ENCODE data around the gene CRIP3. TPM values are rescaled to one million over a fixed set of nuclear protein-coding genes. Genes with fewer than 3 reads are reported as not detected.

Gene CRIP3
- total and polyA plus RNA-seq, 2 of the 8 experiments (the other 6 are each of a cell fraction or from before 2014, with no cell fraction given): 34.0 to 46.3 TPM

DNA sequence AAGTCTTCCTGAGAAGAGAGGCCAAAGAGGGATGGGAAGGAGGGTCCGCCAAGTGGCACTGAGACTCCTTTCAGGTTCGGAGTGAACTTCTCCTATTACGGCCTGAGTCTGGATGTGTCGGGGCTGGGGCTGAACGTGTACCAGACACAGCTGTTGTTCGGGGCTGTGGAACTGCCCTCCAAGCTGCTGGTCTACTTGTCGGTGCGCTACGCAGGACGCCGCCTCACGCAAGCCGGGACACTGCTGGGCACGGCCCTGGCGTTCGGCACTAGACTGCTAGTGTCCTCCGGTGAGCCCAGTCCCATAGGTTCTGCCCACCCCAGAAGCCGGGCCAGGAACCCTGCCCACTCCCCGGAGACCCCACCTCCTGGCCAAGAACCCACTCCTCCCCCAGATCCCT, 6.5 kb downstream of the CRIP3 start:
- H4K20me1 ChIP-seq (replicated peaks in 1 of 2; ENCODE audit: control insufficient read depth in 1 of 2, insufficient read depth in 2 of 2, low read length in 2 of 2): no peaks in the 10 kb centered on the region
- no peak overlapping the region for H2BK20ac ChIP-seq (ENCODE audit: low read length)
- H3K14ac ChIP-seq (ENCODE audit: insufficient read length): no peak overlapping the region
- H2BK15ac ChIP-seq (ENCODE audit: low read length): no peak overlapping the region
- H3K27me3 ChIP-seq (replicated peaks in 1 of 4; ENCODE audit: control insufficient read depth in 3 of 4, extremely low read depth in 1 of 4, insufficient read depth in 3 of 4, low read length in 3 of 4): no peaks in the 10 kb centered on the region; a peak in 1 of 7 replicates
- H4K8ac ChIP-seq (ENCODE audit: extremely low read depth, insufficient read depth, low read length): no peak overlapping the region
- no peak overlapping the region for H2BK12ac ChIP-seq (ENCODE audit: low read depth, low read length)
- H3K4me1 ChIP-seq (replicated peaks in 1 of 4; ENCODE audit: control insufficient read depth in 3 of 4, insufficient read depth in 4 of 4, low read length in 3 of 4): peaks cover 0 to 4% (median 0%) of the 10 kb centered on the region in 4 experiments; a peak in 2 of 7 replicates
- 88% methylated on average over 18 of the region's 19 CpGs; no CpG with 5 or more reads in 1 of the 2 experiments for WGBS, 2 experiments (ENCODE audit: extremely low coverage in 1 of 2, insufficient coverage in 1 of 2, insufficient read length in 1 of 2, insufficient replicate concordance in 2 of 2, low coverage in 1 of 2, low lambda C conversion rate in 2 of 2, missing lambda C conversion rate in 1 of 2)
- DNase-seq (ENCODE audit: low read depth in 1 of 2, low spot score in 2 of 2) (no peak), FAIRE-seq (no peak)
- no peak overlapping the region for H3K4me3 ChIP-seq (ENCODE audit: extremely low read depth in 1 of 4, insufficient read depth in 2 of 4, low read depth in 3 of 4, low read length in 4 of 4)
- H3K27ac ChIP-seq (ENCODE audit: low read depth, low read length): no peak overlapping the region
- H2BK120ac ChIP-seq (replicated peaks; ENCODE audit: low read depth, low read length): no peak overlapping the region
- H3K4me2 ChIP-seq (ENCODE audit: insufficient read depth in 1 of 2, low read depth in 2 of 2, low read length in 2 of 2): no peak overlapping the region
- H3K23me2 ChIP-seq (ENCODE audit: low read depth, low read length): no peaks in the 10 kb centered on the region
- H2AK5ac ChIP-seq (ENCODE audit: low read depth, low read length): 0 out of 2 replicates have a peak overlapping the region, but pooled peaks have one; percentile 1
- no peak overlapping the region for H4K91ac ChIP-seq (replicated peaks; ENCODE audit: insufficient read length, low read length)
- no peaks in the 10 kb centered on the region for H3K79me2 ChIP-seq (ENCODE audit: control insufficient read depth in 1 of 2, insufficient read depth in 2 of 2, low read length in 2 of 2)
- H3K79me1 ChIP-seq (ENCODE audit: low read depth, low read length): no peaks in the 10 kb centered on the region
- H3K9me3 ChIP-seq (ENCODE audit: insufficient read depth in 2 of 2, low read depth in 1 of 2, low read length in 1 of 2): no peaks in the 10 kb centered on the region
- no peak overlapping the region for H2BK5ac ChIP-seq (ENCODE audit: low read depth, low read length)
- H3K4ac ChIP-seq (replicated peaks; ENCODE audit: insufficient read length, low read depth, low read length): no peak overlapping the region
- H3K18ac ChIP-seq (ENCODE audit: extremely low read depth, low read length): no peak overlapping the region
- no peak overlapping the region for H4K5ac ChIP-seq (ENCODE audit: insufficient read length, low read depth, low read length)
- peaks cover 0 to 5% (median 3%) of the 10 kb centered on the region in 4 experiments; a peak in 2 of 8 replicates for H3K36me3 ChIP-seq (ENCODE audit: control insufficient read depth in 2 of 4, insufficient read depth in 4 of 4, low read length in 3 of 4)
- CTCF ChIA-PET (ENCODE audit: partially characterized antibody): interaction anchor here (1.0 to 1.6 kb wide), 3 partner anchors 10 to 33 kb away, joined by 3 to 5 read pairs (median 3); no protein-coding TSS in a partner anchor
- POLR2A ChIA-PET (ENCODE audit: partially characterized antibody): interaction anchor here (0.6 to 1.2 kb wide), 3 partner anchors 79 to 416 kb away, joined by 3 to 4 read pairs (median 3); no protein-coding TSS in a partner anchor
- no peak overlapping the region for H2AFZ ChIP-seq (ENCODE audit: low read length)
- H3K56ac ChIP-seq (replicated peaks; ENCODE audit: insufficient read length, low read depth, low read length): no peak overlapping the region
- H3K23ac ChIP-seq (ENCODE audit: insufficient read length): no peak overlapping the region
- H3K9ac ChIP-seq (replicated peaks in 1 of 4; ENCODE audit: extremely low read depth in 1 of 4, low read depth in 3 of 4, low read length in 3 of 4): no peak overlapping the region
- TF ChIP-seq EP300 (IDR thresholded peaks at IDR 0.05; ENCODE audit: borderline replicate concordance in 1 of 2, low read depth in 2 of 2, low read length in 2 of 2): no peak
- no peak for TF ChIP-seq BRCA1 (IDR thresholded peaks at IDR 0.05; ENCODE audit: low read depth, low read length)
- no peak for TF ChIP-seq RNF2 (IDR thresholded peaks at IDR 0.05; ENCODE audit: borderline replicate concordance, low read depth, low read length, missing control alignments, poor library complexity, severe bottlenecking)
- no peak for TF ChIP-seq RFX5 (IDR thresholded peaks at IDR 0.05; ENCODE audit: borderline replicate concordance, low read depth, low read length)
- TF ChIP-seq TAF7 (optimal IDR thresholded peaks at IDR 0.05; ENCODE audit: borderline replicate concordance, low read depth, low read length): no peak
- no peak for TF ChIP-seq SIN3A (conservative IDR thresholded peaks at IDR 0.05 in 1 of 2, IDR thresholded peaks at IDR 0.05 in 1 of 2; ENCODE audit: low read depth in 1 of 2, low read length in 2 of 2)
